Measurements from ENCODE around the gene PDE1C.

Gene PDE1C

GRCh38 chr7:31918706-31919393 is 151.4 kb downstream of the PDE1C start:
- in situ Hi-C loops (cut with HindIII; ENCODE audit: low sequenced_read_pairs): no loop called here
- no peak for TF ChIP-seq CTCF (IDR thresholded peaks at IDR 0.05; ENCODE audit: low read depth, low read length)

GRCh38 chr7:31917256-31917655 is 153.0 kb downstream of the PDE1C start:
- no peak overlapping the region for H3K4me3 ChIP-seq (ENCODE audit: low read depth, low read length)
- DNase-seq (ENCODE audit: low read depth, low spot score): peak; percentile 33
- in situ Hi-C loops (cut with HindIII; ENCODE audit: low sequenced_read_pairs): no loop called here
- TF ChIP-seq CTCF (IDR thresholded peaks at IDR 0.05; ENCODE audit: low read depth, low read length): no peak

More at GRCh38 chr7:31918706-31919393, 151.4 kb downstream of the PDE1C start:
- no peak overlapping the region for H3K4me3 ChIP-seq (ENCODE audit: low read depth, low read length)
- DNase-seq (ENCODE audit: low read depth, low spot score): no peak

- H3K4me3 ChIP-seq (ENCODE audit: low read depth, low read length): no peak overlapping the region
- DNase-seq (ENCODE audit: low read depth, low spot score): no peak
- TF ChIP-seq CTCF (IDR thresholded peaks at IDR 0.05; ENCODE audit: low read depth, low read length): no peak
- in situ Hi-C loops (cut with HindIII; ENCODE audit: low sequenced_read_pairs): no loop called here
Measured at GRCh38 chr7:31910191-31910590, 160.0 kb downstream of the PDE1C start.

DNA sequence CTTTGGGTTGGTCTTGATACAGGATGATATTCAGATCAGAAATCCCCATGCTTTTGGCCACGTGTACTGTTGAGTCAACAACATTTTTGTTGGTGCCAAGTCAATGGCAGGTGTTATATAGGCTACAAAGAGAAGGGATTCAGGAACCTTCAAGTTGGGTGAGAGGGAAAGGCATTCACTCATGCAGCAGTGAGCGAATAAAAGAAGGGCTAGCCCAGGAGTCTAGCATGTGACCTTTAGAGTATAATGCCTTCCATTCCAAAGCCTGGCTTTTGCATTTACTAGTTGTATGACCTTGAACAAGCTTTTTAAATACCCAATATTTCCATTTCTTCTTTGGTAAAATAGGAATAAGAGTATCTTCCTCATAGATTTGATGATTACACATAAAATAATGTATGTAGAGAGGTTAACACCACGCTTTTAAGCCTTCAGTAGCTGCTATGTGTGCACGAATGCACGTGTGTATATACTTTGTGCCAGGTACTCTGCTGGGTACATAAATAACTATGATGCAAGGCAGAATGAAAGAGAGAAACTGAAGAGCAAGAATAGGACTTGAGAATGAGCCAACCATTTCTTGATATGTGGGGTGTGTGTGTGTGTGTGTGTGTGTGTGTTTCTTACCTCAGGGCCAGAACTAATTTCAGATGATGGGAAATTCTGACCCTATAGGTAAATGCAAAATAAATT is 163.6 kb downstream of the PDE1C start:
- TF ChIP-seq CTCF (IDR thresholded peaks at IDR 0.05; ENCODE audit: low read depth, low read length): no peak
- no peak for DNase-seq (ENCODE audit: low read depth, low spot score)
- in situ Hi-C loops (cut with HindIII; ENCODE audit: low sequenced_read_pairs): no loop called here
- H3K4me3 ChIP-seq (ENCODE audit: low read depth, low read length): no peak overlapping the region

DNA sequence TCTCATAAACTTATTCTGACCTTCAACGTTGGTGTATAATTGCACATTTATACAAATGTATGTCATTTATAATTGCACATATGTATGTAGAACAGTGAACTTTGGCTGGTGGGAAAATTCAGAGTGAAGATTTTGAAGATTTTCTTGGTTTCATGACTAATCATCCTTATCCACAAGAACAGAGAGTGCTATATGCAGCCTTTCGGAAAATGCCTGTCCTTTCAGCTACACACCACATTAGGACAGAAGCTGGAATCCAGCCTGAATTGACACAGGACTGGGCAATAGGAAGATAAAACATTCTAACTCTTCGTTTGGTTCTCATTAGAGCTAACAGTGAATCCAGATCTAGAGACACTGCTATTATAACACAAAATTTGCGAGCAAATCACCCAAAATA is 166.2 kb downstream of the PDE1C start:
- H3K4me3 ChIP-seq (ENCODE audit: low read depth, low read length): no peak overlapping the region
- DNase-seq (ENCODE audit: low read depth, low spot score): no peak
- TF ChIP-seq CTCF (IDR thresholded peaks at IDR 0.05; ENCODE audit: low read depth, low read length): no peak
- in situ Hi-C loops (cut with HindIII; ENCODE audit: low sequenced_read_pairs): no loop called here

DNA sequence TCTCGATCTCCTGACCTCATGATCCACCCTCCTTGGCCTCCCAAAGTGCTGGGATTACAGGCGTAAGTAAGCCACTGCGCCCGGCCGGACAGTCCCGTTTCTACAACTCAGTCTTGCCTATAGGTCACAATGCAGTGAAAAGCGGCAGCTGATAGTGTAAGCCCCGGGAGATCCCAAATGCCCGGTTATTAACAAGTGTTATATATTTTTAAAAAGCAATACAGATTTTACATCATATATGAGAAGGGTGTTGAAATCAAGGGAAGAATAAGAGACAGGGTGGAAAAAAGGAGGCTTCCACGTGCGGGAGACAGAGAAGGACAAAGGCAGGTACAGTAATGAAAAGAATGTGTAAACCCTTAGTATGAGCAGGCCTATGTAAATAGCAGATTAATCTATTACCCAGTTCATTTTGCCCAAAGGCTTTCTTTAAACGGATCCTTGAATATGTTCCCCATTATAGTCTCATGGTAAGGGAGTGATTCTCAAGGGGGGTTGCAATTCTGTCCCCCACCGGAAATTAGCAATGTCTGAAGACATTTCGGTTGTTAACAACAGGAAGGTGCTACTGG is 170.8 kb downstream of the PDE1C start:
- TF ChIP-seq CTCF (IDR thresholded peaks at IDR 0.05; ENCODE audit: low read depth, low read length): no peak
- in situ Hi-C loops (cut with HindIII; ENCODE audit: low sequenced_read_pairs): no loop called here
- H3K4me3 ChIP-seq (ENCODE audit: low read depth, low read length): no peak overlapping the region
- DNase-seq (ENCODE audit: low read depth, low spot score): no peak

All from astrocyte of the spinal cord (primary cell).